Type B pancreatic cell (in vitro differentiated cells): ENCODE results near the gene GMCL1. TPM values are rescaled to one million over a fixed set of nuclear protein-coding genes. Genes with fewer than 3 reads are reported as not detected.

Source experiments
- DNase-seq: peaks from one replicate; pipeline ENCODE4 v3.0.0; 2021; ENCODE audit warnings: mixed read lengths; ENCODE audit not compliant: unreplicated experiment; ENCODE audit errors: extremely low spot score
- H3K27ac Mint-ChIP-seq: 2 replicates; pipeline ENCODE4 v1.8.0; 2021; ENCODE audit warnings: mild to moderate bottlenecking, mixed read lengths
- H3K27me3 Mint-ChIP-seq: 2 replicates; pipeline ENCODE4 v1.8.0; 2021; ENCODE audit warnings: mixed read lengths
- H3K36me3 Mint-ChIP-seq: 2 replicates; pipeline ENCODE4 v1.8.0; 2021; ENCODE audit warnings: mixed read lengths
- H3K4me1 Mint-ChIP-seq: one replicate; pipeline ENCODE4 v1.8.0; 2021; ENCODE audit warnings: mixed read lengths; ENCODE audit not compliant: unreplicated experiment
- H3K4me3 Mint-ChIP-seq: 2 replicates; pipeline ENCODE4 v1.8.0; 2021; ENCODE audit warnings: mild to moderate bottlenecking, mixed read lengths
- H3K9me3 Mint-ChIP-seq: 2 replicates; pipeline ENCODE4 v1.8.0; 2021; ENCODE audit warnings: mixed read lengths
- total RNA-seq: library from RNA; stranded (reverse); gene quantifications from 2 replicates; pipeline ENCODE4 v1.2.1, GENCODE V29; 2021; ENCODE audit warnings: low replicate concordance
- TF ChIP-seq, protein P1 (sequence below): fragments of 200-600 bp; sonication (generic); conservative IDR thresholded peaks from 2 replicates; pipeline ENCODE4 v1.5.0; 2021; ENCODE audit warnings: antibody characterized with exemption, mild to moderate bottlenecking

The GMCL1 gene
- total RNA-seq, 1 donor from 2014 or later: 23.0 TPM

DNA sequence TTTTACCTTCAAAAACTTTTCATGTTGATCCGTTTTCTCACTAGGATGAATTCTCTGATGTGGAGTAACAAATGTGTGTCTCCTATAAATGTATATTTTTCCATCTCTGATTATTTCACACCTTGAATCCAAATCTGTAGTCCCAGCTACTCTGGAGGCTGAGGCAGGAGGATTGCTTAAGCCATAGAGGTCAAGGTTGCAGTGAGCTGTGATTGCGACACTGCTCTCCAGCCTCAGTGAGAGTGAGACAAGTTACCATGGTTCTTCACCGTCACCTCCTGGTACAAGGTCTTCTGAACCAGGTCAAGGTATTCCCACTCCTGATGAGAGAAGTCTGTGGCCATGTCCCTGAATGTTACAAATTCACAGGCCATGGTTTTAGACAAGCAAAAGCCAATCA is 15.1 kb downstream of the GMCL1 start:
- no peaks in the 10 kb centered on the region for H3K27me3 Mint-ChIP-seq
- TF ChIP-seq, protein P1, sequence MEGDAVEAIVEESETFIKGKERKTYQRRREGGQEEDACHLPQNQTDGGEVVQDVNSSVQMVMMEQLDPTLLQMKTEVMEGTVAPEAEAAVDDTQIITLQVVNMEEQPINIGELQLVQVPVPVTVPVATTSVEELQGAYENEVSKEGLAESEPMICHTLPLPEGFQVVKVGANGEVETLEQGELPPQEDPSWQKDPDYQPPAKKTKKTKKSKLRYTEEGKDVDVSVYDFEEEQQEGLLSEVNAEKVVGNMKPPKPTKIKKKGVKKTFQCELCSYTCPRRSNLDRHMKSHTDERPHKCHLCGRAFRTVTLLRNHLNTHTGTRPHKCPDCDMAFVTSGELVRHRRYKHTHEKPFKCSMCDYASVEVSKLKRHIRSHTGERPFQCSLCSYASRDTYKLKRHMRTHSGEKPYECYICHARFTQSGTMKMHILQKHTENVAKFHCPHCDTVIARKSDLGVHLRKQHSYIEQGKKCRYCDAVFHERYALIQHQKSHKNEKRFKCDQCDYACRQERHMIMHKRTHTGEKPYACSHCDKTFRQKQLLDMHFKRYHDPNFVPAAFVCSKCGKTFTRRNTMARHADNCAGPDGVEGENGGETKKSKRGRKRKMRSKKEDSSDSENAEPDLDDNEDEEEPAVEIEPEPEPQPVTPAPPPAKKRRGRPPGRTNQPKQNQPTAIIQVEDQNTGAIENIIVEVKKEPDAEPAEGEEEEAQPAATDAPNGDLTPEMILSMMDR: no peak
- H3K9me3 Mint-ChIP-seq: no peaks in the 10 kb centered on the region
- no peak overlapping the region for H3K27ac Mint-ChIP-seq
- H3K4me1 Mint-ChIP-seq: no peaks in the 10 kb centered on the region
- no peak overlapping the region for H3K4me3 Mint-ChIP-seq
- DNase-seq: no peak
- peaks cover 24% of the 10 kb centered on the region for H3K36me3 Mint-ChIP-seq

- H3K9me3 Mint-ChIP-seq: no peaks in the 10 kb centered on the region
- DNase-seq: no peak
- H3K27ac Mint-ChIP-seq: no peak overlapping the region
- no peaks in the 10 kb centered on the region for H3K4me1 Mint-ChIP-seq
- H3K4me3 Mint-ChIP-seq: no peak overlapping the region
- TF ChIP-seq, protein P1: no peak
- H3K27me3 Mint-ChIP-seq: no peaks in the 10 kb centered on the region
- H3K36me3 Mint-ChIP-seq: peaks cover 21% of the 10 kb centered on the region
Measured at GRCh38 chr2:69846182-69847067, 17.0 kb downstream of the GMCL1 start.

GRCh38 chr2:69847068-69847828 is 17.8 kb downstream of the GMCL1 start:
- H3K27me3 Mint-ChIP-seq: no peaks in the 10 kb centered on the region
- TF ChIP-seq, protein P1: no peak
- no peak overlapping the region for H3K27ac Mint-ChIP-seq
- no peaks in the 10 kb centered on the region for H3K4me1 Mint-ChIP-seq
- no peak overlapping the region for H3K4me3 Mint-ChIP-seq
- peaks cover 19% of the 10 kb centered on the region for H3K36me3 Mint-ChIP-seq
- no peak for DNase-seq
- H3K9me3 Mint-ChIP-seq: no peaks in the 10 kb centered on the region

DNA sequence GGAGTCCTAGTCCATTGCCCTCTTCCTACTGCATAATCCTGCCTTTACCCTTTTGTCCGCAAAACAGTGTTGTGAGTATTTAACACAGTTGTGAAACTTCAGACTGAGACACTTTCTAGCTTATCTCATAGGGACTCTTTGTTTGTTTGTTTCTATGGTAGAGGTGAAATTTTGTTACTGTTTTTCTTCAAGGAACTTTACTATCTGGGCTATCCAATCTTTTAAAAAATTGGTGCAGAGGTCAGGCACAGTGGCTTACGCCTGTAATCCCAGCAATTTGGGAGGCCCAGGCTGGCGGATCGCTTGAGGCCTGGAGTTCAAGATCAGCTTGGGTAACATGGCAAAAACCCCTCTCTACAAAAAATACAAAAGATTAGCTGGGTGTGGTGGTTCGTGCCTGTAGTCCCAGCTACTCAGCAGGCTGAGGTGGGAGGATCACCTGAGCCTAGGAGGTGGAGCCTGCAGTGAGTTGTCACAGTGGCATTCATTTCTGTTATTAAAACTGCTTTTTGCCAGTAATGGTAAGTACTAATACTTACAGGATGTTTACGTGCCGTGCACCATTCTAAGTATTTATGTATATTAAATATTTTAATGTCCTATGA is 18.8 kb downstream of the GMCL1 start:
- TF ChIP-seq, protein P1: no peak
- Mint-ChIP-seq H3K4me1 (no peaks in the 10 kb centered on the region), H3K27ac (peak overlapping the region; percentile 76), H3K27me3 (no peaks in the 10 kb centered on the region), H3K36me3 (peaks cover 19% of the 10 kb centered on the region), H3K9me3 (no peaks in the 10 kb centered on the region), H3K4me3 (no peak overlapping the region)
- no peak for DNase-seq

GRCh38 chr2:69858261-69858660 is 28.8 kb downstream of the GMCL1 start:
- peaks cover 4% of the 10 kb centered on the region for H3K36me3 Mint-ChIP-seq
- no peak overlapping the region for H3K4me3 Mint-ChIP-seq
- H3K4me1 Mint-ChIP-seq: no peaks in the 10 kb centered on the region
- H3K9me3 Mint-ChIP-seq: no peaks in the 10 kb centered on the region
- no peaks in the 10 kb centered on the region for H3K27me3 Mint-ChIP-seq
- no peak overlapping the region for H3K27ac Mint-ChIP-seq
- DNase-seq: no peak
- TF ChIP-seq, protein P1: no peak
